ENCODE results near the gene CHMP4A. TPM values are rescaled to one million over a fixed set of nuclear protein-coding genes. Genes with fewer than 3 reads are reported as not detected.

Gene CHMP4A
- total and polyA plus RNA-seq, 9 of the 15 experiments (the other 6 are each of a cell fraction or from before 2014, with no cell fraction given) = 28.8 to 104 (median 52.7) TPM

- TF ChIP-seq PRDM10 (IDR thresholded peaks at IDR 0.05; ENCODE audit: partially characterized antibody) (peak; percentile 86), NRF1 (conservative IDR thresholded peaks at IDR 0.05 in 1 of 2, IDR thresholded peaks at IDR 0.05 in 1 of 2) (no peak), NCOA4 (IDR thresholded peaks at IDR 0.05; ENCODE audit: partially characterized antibody) (no peak)
These were observed 18.2 kb upstream of the CHMP4A start (continued) for GRCh38 chr14:24231263-24232120.

- FAIRE-seq (no peak), DNase-seq (ENCODE audit: extremely low read depth in 1 of 4, low spot score in 3 of 4) (no peak), ATAC-seq (no peak)
- in situ Hi-C loops (cut with MboI) (no loop called here), intact Hi-C loops (cut with micrococcal nuclease) (no loop called here)
- no peaks in the 10 kb centered on the region for H3K9me3 ChIP-seq (replicated peaks; ENCODE audit: control insufficient read depth, insufficient read depth, low read depth, low read length)
- H3K27me3 ChIP-seq (ENCODE audit: control insufficient read depth in 2 of 2, insufficient read depth in 2 of 2, low read length in 2 of 2) = no peaks in the 10 kb centered on the region
- H3K36me3 ChIP-seq (ENCODE audit: control insufficient read depth, insufficient read depth, low read length) = peaks cover 12% of the 10 kb centered on the region; the same call in 1 of the 3 replicates
- no TSS peak for BruUV-seq (replicated peaks)
- no peaks in the 10 kb centered on the region for H4K20me1 ChIP-seq (replicated peaks; ENCODE audit: control insufficient read depth, insufficient read depth, low read length)
- H3K9ac ChIP-seq (ENCODE audit: insufficient read depth in 1 of 2, low read depth in 2 of 2, low read length in 2 of 2) = no peak overlapping the region
- POLR2A ChIA-PET = no interaction called here
- CTCF ChIA-PET (ENCODE audit: low intra/inter-chr PET ratio) = no interaction called here
- WGBS (ENCODE audit: insufficient coverage, low coverage, missing lambda C conversion rate) = 0% methylated on average over 1 of the region's 1 CpG
- TF ChIP-seq SAFB (IDR thresholded peaks at IDR 0.05; ENCODE audit: borderline replicate concordance, low read depth, low read length) (no peak), KHSRP (IDR thresholded peaks at IDR 0.05) (no peak), BRD9 (IDR thresholded peaks at IDR 0.05; ENCODE audit: low read depth, partially characterized antibody) (no peak), STAT5A (IDR thresholded peaks at IDR 0.05; ENCODE audit: borderline replicate concordance, low read length) (no peak), CBFA2T3 (IDR thresholded peaks at IDR 0.05) (no peak), ZNF184 (CRISPR knock-in tag; IDR thresholded peaks at IDR 0.05) (no peak), TCF15 (CRISPR knock-in tag; IDR thresholded peaks at IDR 0.05) (no peak)
- TF ChIP-seq, protein P1, sequence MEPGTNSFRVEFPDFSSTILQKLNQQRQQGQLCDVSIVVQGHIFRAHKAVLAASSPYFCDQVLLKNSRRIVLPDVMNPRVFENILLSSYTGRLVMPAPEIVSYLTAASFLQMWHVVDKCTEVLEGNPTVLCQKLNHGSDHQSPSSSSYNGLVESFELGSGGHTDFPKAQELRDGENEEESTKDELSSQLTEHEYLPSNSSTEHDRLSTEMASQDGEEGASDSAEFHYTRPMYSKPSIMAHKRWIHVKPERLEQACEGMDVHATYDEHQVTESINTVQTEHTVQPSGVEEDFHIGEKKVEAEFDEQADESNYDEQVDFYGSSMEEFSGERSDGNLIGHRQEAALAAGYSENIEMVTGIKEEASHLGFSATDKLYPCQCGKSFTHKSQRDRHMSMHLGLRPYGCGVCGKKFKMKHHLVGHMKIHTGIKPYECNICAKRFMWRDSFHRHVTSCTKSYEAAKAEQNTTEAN (CRISPR knock-in tag; IDR thresholded peaks at IDR 0.05) = no peak
- peaks cover 60% of the 10 kb centered on the region for H3K79me2 ChIP-seq (ENCODE audit: control insufficient read depth, insufficient read depth, low read length)
- H3K4me1 ChIP-seq (replicated peaks in 1 of 2; ENCODE audit: control insufficient read depth in 2 of 2, insufficient read depth in 2 of 2, low read length in 2 of 2) = peaks cover 6% of the 10 kb centered on the region in 2 experiments; a peak in 4 of 5 replicates
- H3K9me1 ChIP-seq (ENCODE audit: control insufficient read depth, insufficient read depth, low read length) = no peaks in the 10 kb centered on the region
- no peak overlapping the region for H3K27ac ChIP-seq (ENCODE audit: extremely low read depth, low read depth, low read length)
- no peak overlapping the region for H2AFZ ChIP-seq (ENCODE audit: low read depth, low read length)
- no peak overlapping the region for H3K4me2 ChIP-seq (ENCODE audit: insufficient read depth, low read length)
- no peak overlapping the region for H3K4me3 ChIP-seq
These were observed 15.6 kb upstream of the CHMP4A start for GRCh38 chr14:24228902-24229301.

All from K562 (cell line).